Stimulated activated CD4-positive, alpha-beta T cell treated with anti-CD3 and anti-CD28 coated beads, Interleukin-12 subunit alpha, Interleukin-12 subunit beta, amount 100 ng/mL, for 4 hours (primary cell): Measurements from ENCODE around the gene CPS1.

Source experiments
- DNase-seq: peaks from one replicate; pipeline ENCODE4 v3.0.0-alpha.2; 2020

Gene CPS1

GRCh38 chr2:210548031-210548430 is 8.4 kb upstream of the CPS1 start:
- no peak for DNase-seq

GRCh38 chr2:210548878-210549384 is 7.5 kb upstream of the CPS1 start:
- DNase-seq = no peak

- no peak for DNase-seq
These were observed 5.4 kb upstream of the CPS1 start for GRCh38 chr2:210551001-210551400.

DNA sequence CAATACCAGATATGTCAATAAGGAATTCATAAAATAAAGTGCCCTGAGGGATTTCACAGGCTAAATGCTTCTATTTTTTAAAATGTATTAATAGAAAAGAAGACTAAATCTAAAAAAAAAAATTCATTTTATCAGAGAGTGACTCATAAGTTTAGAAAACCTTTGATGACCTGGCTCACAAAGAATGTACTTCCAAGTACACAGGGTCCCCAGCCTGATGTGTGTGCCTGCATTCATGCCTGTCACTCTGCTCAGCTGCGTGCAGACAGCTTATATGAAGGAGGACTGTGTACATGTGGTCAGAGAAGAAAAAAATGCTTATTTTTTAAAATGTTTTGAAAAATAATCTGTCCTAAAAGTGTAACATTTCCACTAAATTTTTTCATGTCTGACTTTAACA is 3.0 kb upstream of the CPS1 start:
- no peak for DNase-seq

- no peak for DNase-seq
These were observed 844 bp upstream of the CPS1 start for GRCh38 chr2:210555555-210555954.

- DNase-seq = no peak
These were observed 1.3 kb downstream of the CPS1 start for GRCh38 chr2:210557721-210558120.

- DNase-seq = no peak
These were observed 2.3 kb downstream of the CPS1 start for GRCh38 chr2:210558708-210559107.

DNA sequence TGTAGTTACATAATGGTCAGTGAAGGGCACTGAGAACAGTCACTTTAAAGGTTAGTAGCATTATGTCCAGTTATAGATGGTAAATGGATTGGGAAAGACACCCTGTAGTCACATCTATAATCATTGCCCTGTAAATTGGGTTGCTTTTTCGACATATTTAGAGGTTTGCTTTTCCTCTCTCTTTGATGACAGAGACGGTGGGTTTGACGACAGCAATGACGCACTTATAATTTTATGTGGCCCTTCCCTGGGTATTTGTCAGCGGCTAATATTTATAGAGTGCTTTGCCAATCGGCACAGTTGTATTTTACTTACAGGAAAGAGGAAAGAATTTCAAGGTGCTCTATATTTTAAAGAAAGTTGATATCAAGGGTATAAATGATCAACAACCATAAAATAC is 2.8 kb downstream of the CPS1 start:
- DNase-seq = no peak

GRCh38 chr2:210561475-210561874 is 5.1 kb downstream of the CPS1 start:
- DNase-seq = no peak

GRCh38 chr2:210562091-210562490 is 5.7 kb downstream of the CPS1 start:
- DNase-seq = no peak

DNA sequence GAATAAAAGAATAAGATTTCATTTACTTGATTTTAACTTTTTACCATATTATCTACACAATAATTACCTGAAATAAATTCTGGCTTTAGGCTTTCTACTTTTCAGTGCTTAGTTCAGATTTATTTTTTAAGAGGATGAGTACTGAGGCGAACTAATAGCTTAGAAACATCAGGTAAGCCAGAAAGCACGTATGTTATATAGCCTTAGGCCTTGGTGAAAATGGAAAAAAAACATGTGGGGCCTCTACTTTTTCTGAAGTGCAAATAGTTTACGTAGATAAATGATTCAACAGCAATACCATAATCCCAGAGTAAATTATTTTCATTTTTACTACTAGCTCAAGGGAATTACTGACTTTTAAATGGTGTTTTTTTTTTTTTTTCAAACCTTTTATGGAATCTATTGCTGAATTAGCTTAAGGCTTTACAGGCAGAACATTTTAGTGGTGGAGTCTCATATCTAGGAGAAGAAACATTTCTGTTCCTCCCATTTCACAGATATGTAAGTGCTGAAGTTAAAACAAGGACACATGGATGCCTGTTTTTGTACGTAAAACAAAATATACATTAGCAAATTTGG is 6.2 kb downstream of the CPS1 start:
- DNase-seq = no peak

GRCh38 chr2:210567279-210567678 is 10.9 kb downstream of the CPS1 start:
- DNase-seq = no peak

DNA sequence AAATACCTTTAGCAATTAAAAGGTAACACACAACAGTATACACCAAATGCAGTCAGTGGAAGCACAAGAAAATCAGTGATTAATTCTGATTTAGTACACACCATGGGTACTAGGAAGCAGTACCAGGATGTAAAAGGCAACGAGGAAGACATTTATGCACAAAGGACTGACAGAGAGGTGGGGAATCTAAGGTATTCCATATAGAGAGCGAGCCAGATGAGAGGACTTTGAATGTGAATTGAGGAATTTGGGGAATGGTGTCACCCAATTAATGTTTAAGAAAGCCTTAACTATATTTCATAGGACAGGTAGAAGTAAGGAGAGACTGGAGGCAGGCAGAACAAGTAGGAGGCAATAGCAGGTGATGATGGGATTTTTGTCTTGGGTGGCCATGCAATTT is 11.7 kb downstream of the CPS1 start:
- DNase-seq = no peak

GRCh38 chr2:210577263-210578071 is 21.1 kb downstream of the CPS1 start:
- DNase-seq = no peak

DNA sequence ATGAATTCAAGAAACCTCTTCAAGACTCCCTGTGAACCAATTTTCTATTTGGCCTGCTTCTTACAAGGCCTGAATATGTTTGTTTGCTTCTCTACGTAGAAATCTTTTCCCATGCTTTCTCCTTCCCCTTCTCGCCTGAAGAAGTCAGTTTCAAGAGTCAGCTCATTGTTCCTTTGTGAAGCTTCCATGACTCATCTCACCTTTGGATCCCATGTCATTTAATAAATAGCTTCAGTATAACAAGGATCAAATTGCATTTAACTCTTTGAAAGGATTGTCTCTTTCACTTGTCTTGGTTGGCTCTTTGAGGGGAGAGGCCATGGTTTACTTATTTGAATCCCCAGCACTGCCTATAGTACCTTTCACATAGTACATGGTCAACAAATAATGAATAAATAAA is 28.4 kb downstream of the CPS1 start:
- DNase-seq = no peak

GRCh38 chr2:210586381-210586780 is 30.0 kb downstream of the CPS1 start:
- no peak for DNase-seq

- no peak for DNase-seq
These were observed 35.3 kb downstream of the CPS1 start for GRCh38 chr2:210591663-210592062.

- no peak for DNase-seq
These were observed 36.3 kb downstream of the CPS1 start for GRCh38 chr2:210592726-210593125.

GRCh38 chr2:210593166-210593565 is 36.8 kb downstream of the CPS1 start:
- DNase-seq = no peak

- DNase-seq = no peak
These were observed 41.8 kb downstream of the CPS1 start for GRCh38 chr2:210598219-210598618.

DNA sequence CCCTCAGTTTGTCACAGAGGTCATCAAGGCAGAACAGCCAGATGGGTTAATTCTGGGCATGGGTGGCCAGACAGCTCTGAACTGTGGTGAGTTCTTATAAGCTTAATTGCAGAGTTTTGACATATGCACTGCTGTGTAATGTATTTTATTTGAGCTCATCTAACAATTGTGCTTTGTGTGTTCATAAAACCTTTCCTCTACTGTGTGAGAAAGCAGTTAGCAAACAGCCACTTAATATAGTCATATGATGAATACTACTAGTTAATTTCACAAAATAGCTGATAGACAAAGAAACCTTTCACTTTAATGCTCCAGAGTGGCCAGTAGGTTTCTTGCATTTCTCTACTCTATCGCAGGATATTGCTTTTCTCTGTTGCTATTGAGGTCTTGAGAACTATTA is 43.1 kb downstream of the CPS1 start:
- DNase-seq = no peak

GRCh38 chr2:210604666-210605065 is 48.3 kb downstream of the CPS1 start:
- DNase-seq = no peak

DNA sequence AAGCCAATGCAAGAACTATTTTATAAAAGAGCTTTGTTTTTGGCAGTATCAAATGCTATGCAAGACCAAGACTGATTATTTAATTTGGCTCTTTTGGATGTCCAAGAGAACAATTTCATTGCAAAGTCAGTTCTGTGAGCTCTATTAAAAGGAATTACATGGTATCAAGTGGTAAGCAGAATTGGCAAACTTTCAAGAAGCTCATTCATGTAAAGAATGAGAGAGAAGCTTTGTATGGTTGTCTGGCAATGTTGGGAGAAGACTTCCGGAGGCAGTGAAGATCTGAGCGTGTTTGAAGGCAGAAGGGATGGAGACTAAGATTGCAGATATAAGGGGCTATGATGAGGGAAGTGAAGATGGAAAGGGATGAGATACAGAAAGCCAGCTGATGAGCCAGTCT is 49.6 kb downstream of the CPS1 start:
- DNase-seq = no peak

DNA sequence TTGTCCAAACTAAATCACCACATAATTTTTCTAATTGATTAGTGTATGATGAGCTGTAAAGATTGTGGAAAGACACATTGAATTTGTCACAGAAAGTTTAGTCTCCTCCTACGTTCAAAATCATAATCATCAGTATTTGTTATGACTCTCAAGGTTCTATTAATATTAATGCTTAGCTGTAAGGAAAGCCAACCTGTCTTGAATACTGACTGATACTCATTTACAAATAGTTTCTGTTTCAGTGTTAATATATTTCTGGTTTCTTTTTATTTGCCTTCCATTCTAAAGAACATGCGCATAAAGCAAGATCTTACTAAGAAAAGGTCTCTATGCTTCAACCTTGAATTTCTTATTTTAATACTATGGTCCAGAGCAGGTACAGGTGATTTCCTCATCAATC is 55.1 kb downstream of the CPS1 start:
- no peak for DNase-seq

DNA sequence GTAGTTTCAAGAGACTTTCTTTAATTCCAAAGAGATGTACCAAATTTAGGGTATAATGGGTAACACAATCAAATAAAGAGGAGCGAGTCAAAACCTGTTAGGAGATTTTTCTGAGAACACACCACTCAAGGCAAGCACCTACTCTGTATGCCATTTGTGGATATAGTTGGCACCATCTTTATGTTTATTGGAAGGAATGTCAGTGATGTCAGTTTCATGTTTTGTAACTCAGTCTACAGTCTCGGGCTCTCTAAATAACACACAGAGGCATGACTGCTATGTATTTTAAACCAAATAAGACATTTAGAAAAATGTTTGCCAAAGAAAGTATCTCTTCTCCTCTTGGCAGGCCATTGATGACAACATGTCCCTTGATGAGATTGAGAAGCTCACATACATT is 59.7 kb downstream of the CPS1 start:
- DNase-seq = no peak
